Esophagus (tissue), 2 donors: ENCODE data around the gene LHPP. TPM values are rescaled to one million over a fixed set of nuclear protein-coding genes. Genes with fewer than 3 reads are reported as not detected.

ENCODE experiments used
- H3K27ac ChIP-seq, 2 donors: one replicate each; pipeline ENCODE4 v1.5.1; 2013; ENCODE audit warnings: low read depth in 2 of 2, mild to moderate bottlenecking in 2 of 2, inconsistent platforms in 1 of 2, low read length in 1 of 2, moderate library complexity in 1 of 2
- H3K27me3 ChIP-seq, 2 donors: one replicate each; pipeline ENCODE4 v1.6.1; 2013; ENCODE audit warnings: low read length in 2 of 2, control low read depth in 1 of 2, mild to moderate bottlenecking in 1 of 2; ENCODE audit not compliant: insufficient read depth in 2 of 2, control insufficient read depth in 1 of 2
- H3K36me3 ChIP-seq, 2 donors: one replicate each; pipeline ENCODE4 v1.6.1; 2013; ENCODE audit warnings: low read length in 1 of 2; ENCODE audit not compliant: control insufficient read depth in 2 of 2, insufficient read depth in 2 of 2
- H3K4me1 ChIP-seq, 2 donors: one replicate each; pipeline ENCODE4 v1.6.1; 2013; ENCODE audit warnings: low read length in 1 of 2; ENCODE audit not compliant: control insufficient read depth in 2 of 2, insufficient read depth in 2 of 2
- H3K4me3 ChIP-seq, 2 donors: one replicate each; pipeline ENCODE4 v1.5.1; 2013; ENCODE audit warnings: low read length in 2 of 2, mild to moderate bottlenecking in 2 of 2, low read depth in 1 of 2, moderate library complexity in 1 of 2
- H3K9me3 ChIP-seq, 2 donors: one replicate each; pipeline ENCODE4 v1.6.1; 2013; ENCODE audit warnings: mild to moderate bottlenecking in 2 of 2, low read depth in 1 of 2, low read length in 1 of 2, moderate library complexity in 1 of 2; ENCODE audit not compliant: control insufficient read depth in 2 of 2, insufficient read depth in 1 of 2
- WGBS, 2 donors: extraction: QIAGEN DNeasy Blood & Tissue Kit; methylation state at CpG; one replicate each; pipeline ENCODE4 v1.1.7; 2013; 5-methylcytosine and 5-hydroxymethylcytosine counted together
- polyA plus RNA-seq, 2 donors: library from polyadenylated mRNA; stranded (reverse); fragments of 200-250 nt; gene quantifications; one replicate each; pipeline ENCODE4 v1.2.3, GENCODE V29; 2013
- donor health status: healthy with polysubstance abuse.
- donor health status: Bipolar disorder and iron deficiency.

The LHPP gene
- polyA plus RNA-seq, 2 donors, result 23.0 to 23.4 TPM

GRCh38 chr10:124455441-124455840 is 6.2 kb upstream of the LHPP start:
- H3K36me3 ChIP-seq, result no peaks in the 10 kb centered on the region
- peaks cover 0 to 3% of the 10 kb centered on the region in 2 donors for H3K4me1 ChIP-seq
- H3K9me3 ChIP-seq, result no peaks in the 10 kb centered on the region
- peaks cover 0 to 5% of the 10 kb centered on the region in 2 donors for H3K27me3 ChIP-seq
- no peak overlapping the region for H3K4me3 ChIP-seq
- WGBS, 2 donors, result 69 to 71% methylated on average over 7 of the region's 7 CpGs
- no peak overlapping the region for H3K27ac ChIP-seq

DNA sequence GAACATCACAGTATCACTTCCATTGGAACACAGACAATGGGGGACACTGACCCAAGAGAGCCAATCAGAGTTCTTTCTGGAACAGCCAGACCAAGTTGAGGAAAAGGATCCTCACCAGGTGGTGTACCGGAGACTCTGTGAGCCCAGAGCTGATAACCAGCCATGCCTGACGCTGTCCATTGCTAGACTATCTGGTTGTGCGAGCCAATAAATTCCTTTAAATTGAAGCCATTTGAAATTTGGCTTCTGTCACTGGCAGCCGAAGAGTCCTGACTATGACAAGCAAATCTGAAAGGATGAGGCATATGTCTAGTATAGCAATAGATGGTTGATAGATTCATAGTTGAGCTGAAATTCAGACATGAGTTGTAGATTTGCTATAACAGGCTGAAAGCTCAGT is 3.1 kb upstream of the LHPP start:
- H3K9me3 ChIP-seq, result no peaks in the 10 kb centered on the region
- no peak overlapping the region for H3K4me3 ChIP-seq
- H3K4me1 ChIP-seq, result peaks cover 0 to 6% of the 10 kb centered on the region in 2 donors
- H3K36me3 ChIP-seq, result no peaks in the 10 kb centered on the region
- 88 to 91% methylated on average over 4 of the region's 4 CpGs for WGBS, 2 donors
- no peak overlapping the region for H3K27ac ChIP-seq
- peaks cover 0 to 5% of the 10 kb centered on the region in 2 donors for H3K27me3 ChIP-seq

DNA sequence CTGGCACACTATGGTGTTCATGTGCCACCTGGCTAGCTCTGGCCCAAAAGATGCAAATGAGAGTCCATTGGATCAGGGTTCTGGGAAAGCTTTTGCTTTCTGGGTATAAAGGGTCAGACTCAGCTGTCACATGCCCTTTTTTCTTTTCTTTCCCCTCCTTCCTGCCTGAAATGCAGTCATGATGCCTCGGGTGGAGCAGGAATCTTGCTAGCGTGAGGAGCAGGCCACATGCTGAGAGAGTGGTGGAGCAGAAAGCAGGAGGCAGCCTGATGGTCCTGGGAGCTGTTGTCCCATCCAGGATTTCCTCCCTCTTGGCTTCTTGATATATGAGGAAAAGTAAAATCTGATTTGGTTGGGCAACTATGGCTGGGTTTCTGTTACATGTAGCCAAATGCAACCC is 2.7 kb upstream of the LHPP start:
- Histone ChIP-seq H3K9me3 (no peaks in the 10 kb centered on the region), H3K4me3 (no peak overlapping the region), H3K36me3 (no peaks in the 10 kb centered on the region), H3K4me1 (peaks cover 0 to 6% of the 10 kb centered on the region in 2 donors), H3K27me3 (peaks cover 0 to 5% of the 10 kb centered on the region in 2 donors), H3K27ac (no peak overlapping the region)
- WGBS, 2 donors, result 54 to 70% methylated on average over 2 of the region's 2 CpGs

DNA sequence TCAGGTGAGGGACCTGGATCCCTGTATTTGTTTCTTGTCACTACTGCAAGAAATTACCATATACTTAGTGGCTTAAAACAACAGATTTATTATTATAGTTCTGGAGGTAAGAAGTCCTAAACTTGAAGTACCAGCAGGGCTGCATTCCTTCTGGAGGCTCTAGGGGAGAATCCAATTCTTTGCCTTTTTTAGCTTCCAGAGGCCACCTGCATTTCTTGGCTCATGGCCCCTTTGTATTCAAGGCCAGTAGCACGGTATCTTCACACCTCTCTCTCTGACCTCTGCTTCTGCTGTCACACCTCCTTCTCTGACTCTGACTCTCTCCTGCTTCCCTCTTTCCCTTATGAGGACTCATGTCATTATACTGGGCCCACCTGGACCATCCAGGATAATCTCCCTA is 2.2 kb upstream of the LHPP start:
- WGBS, 2 donors, result 33 to 34% methylated on average over 1 of the region's 1 CpG
- H3K4me1 ChIP-seq, result peaks cover 0 to 6% of the 10 kb centered on the region in 2 donors
- peaks cover 0 to 2% of the 10 kb centered on the region in 2 donors for H3K27me3 ChIP-seq
- H3K9me3 ChIP-seq, result no peaks in the 10 kb centered on the region
- no peaks in the 10 kb centered on the region for H3K36me3 ChIP-seq
- no peak overlapping the region for H3K4me3 ChIP-seq
- H3K27ac ChIP-seq, result no peak overlapping the region

- H3K4me1 ChIP-seq, result peaks cover 0 to 10% of the 10 kb centered on the region in 2 donors
- no peaks in the 10 kb centered on the region for H3K36me3 ChIP-seq
- H3K27ac ChIP-seq, result no peak overlapping the region
- no peaks in the 10 kb centered on the region for H3K27me3 ChIP-seq
- WGBS, 2 donors, result 86 to 90% methylated on average over 5 of the region's 5 CpGs
- H3K4me3 ChIP-seq, result no peak overlapping the region
- no peaks in the 10 kb centered on the region for H3K9me3 ChIP-seq
Measured at GRCh38 chr10:124460144-124460543, 1.5 kb upstream of the LHPP start.

DNA sequence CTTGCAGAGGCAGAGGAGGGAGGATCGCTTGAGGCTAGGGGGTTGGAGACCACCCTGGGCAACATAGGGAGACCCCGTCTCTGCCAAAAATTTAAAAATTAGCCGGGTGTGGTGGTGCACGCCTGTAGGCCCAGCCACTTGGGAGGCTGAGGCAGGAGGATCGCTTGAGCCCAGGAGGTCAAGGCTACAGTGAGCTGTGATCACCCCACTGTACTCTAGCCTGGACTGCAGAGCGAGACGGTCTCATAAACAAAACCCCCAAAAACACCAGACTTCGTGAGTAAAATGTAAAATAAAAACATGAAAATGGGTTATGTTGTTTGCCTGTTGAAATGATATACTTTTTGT is 699 bp downstream of the LHPP start:
- Histone ChIP-seq H3K27ac (peak overlapping the region in 1 of 2 donors; percentile 61), H3K27me3 (no peaks in the 10 kb centered on the region), H3K36me3 (no peaks in the 10 kb centered on the region)

GRCh38 chr10:124464028-124464965 is 2.7 kb downstream of the LHPP start:
- H3K36me3 ChIP-seq, result no peaks in the 10 kb centered on the region
- no peak overlapping the region for H3K27ac ChIP-seq
- H3K4me1 ChIP-seq, result peaks cover 0 to 10% of the 10 kb centered on the region in 2 donors
- H3K4me3 ChIP-seq, result no peak overlapping the region
- H3K27me3 ChIP-seq, result no peaks in the 10 kb centered on the region
- no peaks in the 10 kb centered on the region for H3K9me3 ChIP-seq
- WGBS, 2 donors, result 88 to 90% methylated on average over 9 of the region's 9 CpGs

More for the DNA sequence above, 699 bp downstream of the LHPP start:
- peaks cover 0 to 10% of the 10 kb centered on the region in 2 donors for H3K4me1 ChIP-seq
- 78 to 79% methylated on average over 8 of the region's 8 CpGs for WGBS, 2 donors
- peak overlapping the region; percentile 69 to 95 for H3K4me3 ChIP-seq
- H3K9me3 ChIP-seq, result no peaks in the 10 kb centered on the region

- H3K9me3 ChIP-seq, result no peaks in the 10 kb centered on the region
- no peaks in the 10 kb centered on the region for H3K27me3 ChIP-seq
- H3K4me3 ChIP-seq, result no peak overlapping the region
- H3K36me3 ChIP-seq, result peaks cover 0 to 3% of the 10 kb centered on the region in 2 donors
- peaks cover 0 to 8% of the 10 kb centered on the region in 2 donors for H3K4me1 ChIP-seq
- H3K27ac ChIP-seq, result no peak overlapping the region
- WGBS, 2 donors, result 69 to 78% methylated on average over 17 of the region's 17 CpGs
Measured at GRCh38 chr10:124465003-124465776, 3.6 kb downstream of the LHPP start.

GRCh38 chr10:124465777-124466488 is 4.3 kb downstream of the LHPP start:
- Histone ChIP-seq H3K4me3 (no peak overlapping the region), H3K27ac (no peak overlapping the region), H3K4me1 (peaks cover 0 to 8% of the 10 kb centered on the region in 2 donors), H3K9me3 (no peaks in the 10 kb centered on the region), H3K27me3 (no peaks in the 10 kb centered on the region), H3K36me3 (peaks cover 0 to 3% of the 10 kb centered on the region in 2 donors)
- WGBS, 2 donors, result 78 to 79% methylated on average over 9 of the region's 9 CpGs
